RCC 7860 (cell line): ENCODE results near the gene PPP2R2C.
A peak's percentile ranks its signal among the peaks of the same experiment; 100 is the strongest.

ENCODE experiments used
- DNase-seq: peaks from one replicate; pipeline ENCODE4 v3.0.0-alpha.2; 2015; ENCODE audit warnings: low spot score
- FAIRE-seq: peaks from 2 replicates; lab custom pipeline; 2012; peaks lifted over from hg19 to GRCh38; lab: Jason Lieb, UNC

The PPP2R2C gene

GRCh38 chr4:6277139-6277802 lies 195.1 kb downstream of the PPP2R2C start:
- FAIRE-seq (no peak), DNase-seq (no peak)

- DNase-seq (no peak), FAIRE-seq (no peak)
Observed at GRCh38 chr4:6275898-6276806, 196.3 kb downstream of the PPP2R2C start.

GRCh38 chr4:6275351-6275750 lies 197.1 kb downstream of the PPP2R2C start:
- no peak for FAIRE-seq
- DNase-seq, result no peak

GRCh38 chr4:6273661-6273990 lies 198.8 kb downstream of the PPP2R2C start:
- no peak for FAIRE-seq
- DNase-seq, result no peak

- DNase-seq (peak; percentile 68), FAIRE-seq (no peak)
Observed at GRCh38 chr4:6272863-6273660, 199.4 kb downstream of the PPP2R2C start.

GRCh38 chr4:6271701-6272465 lies 200.5 kb downstream of the PPP2R2C start:
- FAIRE-seq (no peak), DNase-seq (no peak)

GRCh38 chr4:6271206-6271605 lies 201.2 kb downstream of the PPP2R2C start:
- FAIRE-seq (no peak), DNase-seq (no peak)

GRCh38 chr4:6270636-6271121 lies 201.7 kb downstream of the PPP2R2C start:
- no peak for DNase-seq
- no peak for FAIRE-seq
